GM18870 (cell line): ENCODE results near the gene SUGCT.
"Not testable (repeated sequence)": the region's sequence is repeated elsewhere in the genome, so short reads cannot be mapped to it uniquely, and the experiment has no call there.

Experiments
- ATAC-seq: cut with Tn5 transposase; IDR thresholded peaks from one replicate; pipeline ENCODE4 v1.9.1; 2021; ENCODE audit warnings: moderate library complexity; ENCODE audit not compliant: unreplicated experiment

SUGCT gene

DNA sequence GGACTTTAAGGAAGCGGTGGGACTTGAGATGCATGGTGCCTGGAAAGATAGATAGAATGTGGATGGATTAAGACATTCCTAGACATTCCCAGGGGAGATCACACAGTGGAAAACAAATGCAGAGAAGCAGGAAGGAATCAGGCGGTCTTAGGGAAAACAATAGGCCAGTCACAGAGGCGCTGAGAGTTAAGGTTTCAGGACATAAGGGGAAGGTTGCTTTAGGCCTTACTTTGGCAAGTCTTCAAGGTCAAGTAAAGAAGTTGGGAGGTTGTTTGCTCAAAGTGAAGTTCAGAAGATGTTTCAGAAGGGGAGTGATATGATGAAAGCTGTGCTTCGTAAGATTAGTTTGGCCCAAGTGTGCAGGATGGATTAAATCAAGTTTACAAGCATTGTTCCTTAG is 109.4 kb downstream of the SUGCT start:
- no peak for ATAC-seq

DNA sequence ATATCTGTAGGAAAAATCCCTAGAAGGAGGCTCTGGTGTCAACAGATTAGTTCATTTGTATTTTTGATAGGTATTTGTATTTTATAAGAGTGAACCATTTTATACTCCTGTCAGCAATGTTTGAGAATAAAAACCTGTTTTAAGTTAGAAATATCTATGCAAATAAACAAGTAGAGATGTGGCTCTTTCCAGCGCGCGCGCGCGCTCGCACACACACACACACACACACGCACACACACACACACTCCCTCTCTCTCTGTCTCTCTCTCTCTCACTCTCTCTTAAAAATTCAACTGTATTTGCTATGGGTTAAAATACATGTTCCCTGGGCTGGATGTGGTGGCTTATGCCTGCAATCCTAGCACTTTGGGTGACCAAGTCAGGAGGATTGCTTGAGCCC is 113.9 kb downstream of the SUGCT start:
- ATAC-seq: no peak

DNA sequence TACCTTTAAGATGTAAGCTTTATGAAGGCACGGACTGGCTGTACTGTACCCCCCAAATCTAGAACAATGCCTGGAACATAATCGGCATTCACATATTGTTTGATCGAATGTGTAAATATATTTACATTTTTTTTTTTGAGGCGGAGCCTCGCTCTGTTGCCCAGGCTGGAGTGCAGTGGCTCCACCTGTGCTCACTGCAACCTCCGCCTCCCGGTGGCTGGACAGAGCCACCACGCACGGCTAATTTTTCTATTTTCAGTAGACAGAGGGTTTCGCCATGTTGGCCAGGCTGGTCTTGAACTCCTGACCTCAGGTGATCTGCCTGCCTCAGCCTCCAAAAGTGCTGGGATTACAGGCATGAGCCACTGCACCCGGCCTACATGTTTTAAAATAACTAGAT is 118.6 kb downstream of the SUGCT start:
- not testable (repeated sequence) for ATAC-seq

DNA sequence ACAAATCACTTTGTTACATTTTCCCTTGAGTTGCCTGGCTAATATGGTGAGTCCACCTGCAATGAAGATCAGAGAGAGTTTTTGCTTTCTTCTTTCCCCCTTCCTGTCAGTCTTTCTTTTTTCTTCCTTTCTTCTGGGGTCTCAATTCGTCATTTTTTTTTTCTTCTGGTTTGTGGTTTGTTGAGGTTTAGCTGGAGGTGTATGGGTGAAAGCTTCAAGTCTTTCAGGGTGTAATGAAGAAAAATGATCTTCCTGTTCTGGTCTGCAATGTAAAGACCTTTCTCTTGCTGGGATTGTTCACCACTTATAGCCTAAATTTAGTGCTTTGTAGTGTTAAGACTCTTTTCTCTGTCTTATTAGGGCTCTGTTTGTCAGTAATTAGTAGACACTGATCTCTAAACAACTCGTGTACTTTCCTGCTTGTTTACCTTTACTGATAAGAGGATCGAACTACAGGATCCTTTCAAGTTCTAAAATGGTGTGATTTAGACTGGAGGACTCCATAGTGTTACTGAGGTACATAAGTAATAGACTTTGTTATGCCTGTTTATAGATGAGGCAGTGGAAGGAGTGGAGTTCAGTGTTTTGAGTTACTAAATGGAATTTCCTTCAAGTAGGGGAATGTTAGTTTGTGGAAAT is 129.1 kb downstream of the SUGCT start:
- no peak for ATAC-seq

DNA sequence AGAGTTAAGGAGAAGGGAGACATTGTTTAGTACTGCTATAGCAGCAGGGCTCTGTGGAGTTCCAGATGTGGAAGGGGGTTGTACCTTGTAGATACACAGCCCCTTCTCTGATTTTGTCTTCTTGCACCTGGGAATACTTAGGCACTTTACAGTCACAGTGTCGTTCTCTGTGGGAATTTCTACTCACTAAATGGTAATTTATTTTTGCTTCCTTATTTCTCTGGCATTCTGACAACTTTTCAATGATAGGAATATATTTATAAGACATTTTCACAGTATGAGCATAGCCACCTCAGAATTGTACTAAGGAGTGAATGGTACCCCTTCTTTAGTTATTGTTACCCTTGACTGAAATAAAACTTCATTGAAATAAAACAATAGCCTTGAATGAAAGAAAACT is 132.8 kb downstream of the SUGCT start:
- ATAC-seq: no peak

DNA sequence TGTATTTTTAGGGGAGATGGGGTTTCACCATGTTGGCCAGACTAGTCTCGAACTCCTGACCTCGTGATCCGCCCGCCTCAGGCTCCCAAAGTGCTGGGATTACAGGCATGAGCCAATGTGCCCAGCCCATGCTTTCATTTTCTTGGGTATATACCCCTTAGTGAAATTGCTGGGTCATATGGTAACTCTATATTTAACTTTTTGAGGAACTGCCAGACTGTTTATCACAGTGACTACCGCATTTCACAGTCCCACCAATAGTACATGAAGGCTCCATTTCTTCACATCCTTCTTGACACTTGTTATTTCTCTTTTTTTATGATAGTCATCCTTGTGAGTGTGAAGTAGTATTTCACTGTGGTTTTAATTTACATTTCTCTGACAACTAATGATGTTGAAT is 134.0 kb downstream of the SUGCT start:
- not testable (repeated sequence) for ATAC-seq

DNA sequence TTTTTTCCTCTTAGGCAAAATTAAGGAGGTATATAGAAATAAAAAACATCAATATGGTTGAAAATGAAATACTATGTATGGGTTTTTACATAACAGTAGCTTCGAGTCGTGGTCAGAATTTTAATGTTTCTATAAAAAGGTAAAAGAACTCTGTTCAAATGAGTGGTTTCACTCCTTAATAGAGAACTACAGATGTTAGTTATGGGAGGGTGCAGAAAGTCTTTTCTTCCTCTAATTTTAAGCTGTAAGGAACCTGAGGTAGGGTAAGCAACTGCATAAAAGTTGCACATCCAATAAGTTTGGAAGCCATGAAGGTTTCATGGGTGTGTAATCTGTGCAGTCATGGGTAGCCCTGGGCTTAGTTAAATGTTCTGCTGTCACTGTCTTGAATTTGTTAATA is 141.3 kb downstream of the SUGCT start:
- no peak for ATAC-seq

DNA sequence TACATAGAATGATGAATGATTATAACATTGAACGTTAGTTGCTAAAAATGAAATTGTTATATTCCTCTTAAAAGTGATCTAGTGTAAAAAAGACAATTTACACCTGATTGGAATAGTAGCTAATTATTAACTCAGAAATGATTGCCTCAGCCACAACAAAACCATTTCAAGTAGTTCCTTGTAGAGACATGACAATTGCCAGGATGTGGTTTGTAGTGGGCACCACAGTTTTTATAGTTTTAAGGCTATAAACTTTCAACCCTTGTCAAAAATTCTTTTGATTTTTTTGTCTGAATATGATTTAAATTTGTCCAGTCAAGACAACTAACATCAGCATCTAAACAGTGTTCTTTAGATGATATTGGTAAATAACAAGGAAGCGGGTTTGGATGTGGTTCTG is 145.2 kb downstream of the SUGCT start:
- no peak for ATAC-seq

DNA sequence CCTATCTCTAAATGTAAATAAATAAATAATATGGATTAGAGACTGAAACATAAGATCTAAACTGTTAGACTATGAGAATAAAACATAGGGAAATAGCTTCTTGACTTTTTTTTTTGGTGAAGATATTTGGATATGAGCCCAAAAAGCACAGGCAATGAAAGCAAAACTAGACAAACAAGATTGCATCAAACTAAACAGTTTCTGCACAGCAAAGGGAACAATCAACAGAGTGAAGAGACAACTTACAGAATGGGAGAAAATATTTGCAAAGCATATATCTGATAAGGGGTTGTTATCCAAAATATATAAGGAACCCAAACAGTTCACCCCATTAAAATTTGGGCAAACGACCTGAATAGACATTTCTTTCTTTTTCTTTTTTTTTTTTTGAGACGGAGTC is 148.1 kb downstream of the SUGCT start:
- ATAC-seq: no peak

DNA sequence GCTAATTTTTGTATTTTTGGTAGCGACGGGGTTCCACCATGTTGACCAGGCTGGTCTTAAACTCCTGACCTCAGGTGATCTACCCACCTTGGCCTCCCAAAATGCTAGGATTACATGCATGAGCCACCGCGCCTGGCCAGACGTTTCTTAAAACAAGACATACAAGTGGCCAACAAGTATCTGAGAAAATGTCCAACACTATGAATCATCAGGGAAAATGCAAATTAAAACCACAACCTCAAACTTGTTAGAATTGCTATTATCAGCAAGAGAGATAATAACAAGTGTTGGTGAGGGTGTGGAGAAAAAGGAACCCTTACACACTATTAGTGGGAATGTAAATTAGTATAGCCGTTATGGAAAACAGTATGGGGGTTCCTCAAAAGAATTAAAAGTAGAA is 148.6 kb downstream of the SUGCT start:
- ATAC-seq: no peak

DNA sequence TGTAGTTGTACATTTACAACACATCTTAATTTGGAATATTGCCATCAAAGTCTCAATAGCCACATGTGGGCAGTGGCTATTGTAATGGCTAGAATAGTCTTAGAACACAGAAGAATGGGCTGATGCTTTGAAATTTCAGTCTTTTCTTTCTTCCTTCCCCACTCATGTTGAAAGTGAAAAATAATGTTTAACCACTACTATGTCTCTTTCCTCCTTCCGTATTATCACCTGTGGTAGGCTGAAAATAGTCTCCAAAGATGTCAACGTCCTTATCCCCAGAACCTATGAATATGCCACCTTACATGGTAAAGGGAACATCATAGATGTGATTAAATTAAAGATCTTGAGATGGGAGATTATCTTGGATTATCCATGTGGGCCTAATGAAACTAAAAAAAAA is 154.0 kb downstream of the SUGCT start:
- peak; percentile 60 for ATAC-seq

DNA sequence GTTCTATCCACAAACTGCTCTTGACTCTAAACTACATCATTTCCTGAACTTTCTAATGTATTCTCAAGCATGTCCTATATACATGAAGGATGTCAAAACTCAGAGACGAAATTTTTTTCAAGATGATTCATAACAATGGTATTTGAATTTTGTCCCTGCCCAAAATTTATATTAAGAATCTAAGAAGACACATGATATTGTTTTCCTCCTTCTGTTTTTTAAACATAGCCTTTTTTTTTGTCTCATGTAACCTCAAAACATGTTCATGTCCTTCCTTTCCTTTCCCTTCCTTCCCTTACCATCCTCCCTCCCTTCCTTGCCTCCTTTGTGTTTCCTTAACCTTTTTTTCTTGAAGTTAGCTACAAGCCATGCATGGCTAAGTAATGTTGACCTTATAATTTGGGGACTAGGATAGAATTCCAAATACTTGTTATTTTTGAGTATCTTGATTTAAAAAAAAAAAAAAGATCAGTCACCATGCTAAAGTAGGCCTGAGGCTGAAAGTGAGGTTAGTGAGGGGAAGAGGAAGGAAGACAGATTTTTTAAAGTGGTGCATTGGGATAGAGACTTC is 163.0 kb downstream of the SUGCT start:
- no peak for ATAC-seq

DNA sequence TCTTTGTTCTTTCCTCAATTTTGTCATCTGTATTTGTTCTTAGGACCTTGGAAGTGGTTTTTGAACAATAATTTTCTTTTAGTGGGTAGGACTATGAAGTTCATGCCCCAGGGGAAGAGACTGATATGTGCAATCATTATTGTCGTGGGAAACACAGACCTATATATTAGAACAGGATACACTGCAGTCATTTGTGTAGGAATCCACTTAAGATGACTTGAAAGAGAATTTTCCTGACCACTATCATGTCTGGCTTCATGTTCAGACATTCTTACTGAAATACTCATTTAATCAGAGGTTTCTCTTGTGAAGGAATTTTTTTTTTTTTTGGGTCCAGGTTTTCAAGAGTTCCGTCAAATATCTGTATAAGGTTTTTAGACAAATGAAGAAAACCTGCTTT is 163.6 kb downstream of the SUGCT start:
- ATAC-seq: no peak

DNA sequence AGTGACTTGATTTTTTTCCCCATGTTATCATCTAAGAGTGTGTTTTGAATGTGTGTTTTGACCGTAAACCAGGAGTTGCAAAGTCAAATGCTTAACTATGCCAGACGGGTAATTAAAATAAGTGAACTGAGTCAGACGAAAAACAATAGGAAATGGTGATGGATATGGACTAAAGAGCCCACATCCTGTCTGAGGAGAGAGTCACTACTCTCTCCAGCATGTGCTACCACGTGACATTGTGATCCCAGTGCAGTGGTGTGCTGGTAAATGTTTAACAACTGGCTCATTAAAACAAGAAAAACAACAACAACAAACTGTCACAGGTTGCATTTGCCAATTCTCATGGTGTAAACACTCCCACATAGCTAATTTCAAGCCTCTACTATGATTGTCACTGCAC is 164.3 kb downstream of the SUGCT start:
- ATAC-seq: no peak

DNA sequence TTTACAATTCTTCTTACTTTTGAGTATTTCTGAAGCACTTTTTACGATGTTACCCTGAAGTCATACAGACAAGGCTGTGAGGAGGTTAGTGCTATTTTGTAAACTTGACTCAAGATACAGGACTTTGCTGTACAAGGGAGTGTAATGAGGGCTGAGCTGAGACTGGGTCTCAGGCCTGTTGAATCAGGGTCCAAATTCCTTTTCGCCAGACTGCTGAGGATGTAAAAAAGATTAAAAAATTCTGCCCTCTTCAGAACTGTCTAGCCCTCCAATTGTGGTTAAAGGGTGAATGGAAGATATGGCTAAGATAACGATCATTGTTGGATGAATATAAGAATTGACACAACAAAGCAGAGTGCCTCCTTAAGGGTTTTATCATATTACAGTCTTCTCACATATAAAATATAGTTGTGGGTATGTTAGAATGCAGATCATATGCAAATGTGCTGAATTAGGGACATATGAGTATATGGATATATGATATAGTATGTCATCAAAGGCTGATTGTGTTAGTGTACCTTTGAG is 165.4 kb downstream of the SUGCT start:
- ATAC-seq: no peak

DNA sequence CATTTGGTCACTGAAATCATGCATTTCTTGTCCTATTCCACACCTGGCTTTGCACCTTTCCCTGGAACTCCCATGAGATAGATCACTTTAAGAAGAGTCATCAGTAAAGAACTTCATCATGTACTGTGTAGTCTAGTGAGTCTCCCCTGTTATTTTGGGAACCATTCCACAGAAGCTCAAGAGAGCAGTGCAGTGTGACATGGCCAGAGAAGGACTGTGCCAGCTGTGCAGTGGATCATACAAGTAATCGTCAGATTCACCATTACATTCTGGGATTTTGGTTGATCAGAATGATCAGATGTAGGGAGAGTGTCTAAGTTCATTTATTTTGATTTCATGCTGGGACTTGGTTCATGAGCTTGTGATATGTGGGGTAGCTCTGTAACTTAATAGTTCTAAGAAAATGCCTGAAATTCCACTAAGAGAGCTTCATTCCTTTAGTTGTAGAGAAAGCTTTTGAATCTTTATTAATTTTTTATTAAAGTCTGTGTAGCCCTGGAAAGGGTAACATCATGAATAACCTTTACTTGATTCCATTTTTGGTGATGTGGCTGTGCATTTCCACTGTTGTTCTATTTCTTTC is 166.8 kb downstream of the SUGCT start:
- ATAC-seq: no peak

DNA sequence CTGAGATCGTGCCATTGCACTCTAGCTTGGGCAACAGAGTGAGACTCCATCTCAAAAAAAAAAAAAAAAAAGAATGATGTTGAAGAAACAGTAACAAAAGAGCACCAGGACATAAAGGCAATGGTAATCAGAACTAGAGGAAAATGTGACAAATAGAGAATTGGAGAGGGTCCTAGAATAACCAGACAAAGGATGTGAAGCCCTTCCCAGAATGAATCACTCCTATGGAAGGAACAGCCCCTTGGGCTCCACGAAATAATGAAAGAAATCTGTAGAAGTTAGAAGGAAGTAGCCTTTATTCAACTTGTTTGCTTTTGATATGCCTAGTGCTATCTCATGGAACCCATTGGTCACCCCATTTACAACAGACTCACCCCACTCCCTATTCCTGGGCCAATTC is 169.2 kb downstream of the SUGCT start:
- ATAC-seq: no peak

DNA sequence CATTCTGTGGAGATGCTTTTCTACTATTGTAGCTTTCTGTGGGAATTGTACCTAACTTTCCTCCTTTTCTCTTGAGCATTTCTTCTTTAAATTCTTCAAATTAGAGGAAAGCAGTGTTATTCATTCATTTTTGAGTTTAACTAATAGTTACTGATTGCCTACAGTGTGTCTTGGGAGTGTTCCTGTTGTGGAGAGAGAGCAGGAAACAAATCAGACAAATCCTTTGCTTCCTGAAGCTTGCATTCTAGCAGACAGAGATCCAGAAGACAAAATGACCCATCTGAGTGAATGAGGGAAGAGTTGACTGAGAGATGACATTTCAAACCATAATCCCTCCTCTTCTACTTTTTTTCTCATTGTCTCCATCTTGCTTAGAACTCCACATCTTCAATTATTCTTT is 170.4 kb downstream of the SUGCT start:
- no peak for ATAC-seq

DNA sequence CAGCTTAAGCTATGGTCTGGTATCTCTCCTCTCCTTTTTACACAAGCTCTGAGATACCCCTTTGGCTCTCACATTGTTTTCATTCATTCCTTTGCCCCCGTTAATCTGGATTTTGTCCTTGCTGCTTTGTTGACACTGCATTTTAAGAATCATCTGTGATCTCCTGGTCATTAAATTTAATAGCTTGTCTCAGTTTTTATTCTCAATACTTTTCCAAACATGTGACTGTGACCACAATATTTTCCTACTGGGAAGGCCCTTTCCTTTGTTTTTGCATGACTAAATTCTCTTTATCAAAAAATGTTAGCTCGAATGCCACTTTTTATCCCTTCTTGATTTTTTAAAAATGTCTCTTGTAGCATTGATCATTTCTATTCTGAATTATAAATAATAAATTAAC is 171.2 kb downstream of the SUGCT start:
- no peak for ATAC-seq

DNA sequence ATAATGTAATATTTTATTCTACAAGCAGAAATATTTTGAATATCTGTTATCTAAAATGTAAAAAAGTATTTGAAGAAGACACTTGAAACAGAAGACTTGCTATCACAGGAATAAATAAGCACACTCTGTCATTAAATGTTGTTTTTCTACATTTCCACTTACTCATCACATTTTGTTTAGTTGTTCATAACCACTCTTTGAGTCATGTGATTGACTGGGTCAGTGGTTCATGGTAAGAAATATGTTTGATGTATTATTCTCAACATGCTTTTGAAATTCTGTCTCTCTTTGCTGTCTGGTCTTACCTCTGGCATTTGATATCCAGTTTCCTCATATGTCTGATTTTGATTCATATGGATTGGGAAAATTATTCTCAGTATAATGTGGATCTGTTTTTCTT is 171.8 kb downstream of the SUGCT start:
- no peak for ATAC-seq

DNA sequence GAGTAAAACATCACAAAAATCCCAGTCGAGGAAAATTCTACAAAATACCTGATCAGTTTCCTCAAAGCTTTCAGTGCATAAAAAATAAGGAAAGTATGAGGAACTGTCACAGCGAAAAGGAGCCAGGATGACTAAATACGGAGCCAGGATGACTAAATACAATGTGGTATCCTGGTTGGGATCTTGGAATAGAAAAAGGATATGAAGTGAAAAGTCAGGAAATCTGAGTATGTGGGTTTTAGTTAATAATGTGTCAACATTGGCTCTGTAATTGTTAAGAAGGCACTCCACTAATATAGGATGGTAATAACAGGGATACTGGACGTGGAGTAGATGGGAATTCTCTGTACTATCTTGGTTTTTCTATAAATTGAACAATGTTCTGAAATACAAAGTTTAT is 175.5 kb downstream of the SUGCT start:
- no peak for ATAC-seq

DNA sequence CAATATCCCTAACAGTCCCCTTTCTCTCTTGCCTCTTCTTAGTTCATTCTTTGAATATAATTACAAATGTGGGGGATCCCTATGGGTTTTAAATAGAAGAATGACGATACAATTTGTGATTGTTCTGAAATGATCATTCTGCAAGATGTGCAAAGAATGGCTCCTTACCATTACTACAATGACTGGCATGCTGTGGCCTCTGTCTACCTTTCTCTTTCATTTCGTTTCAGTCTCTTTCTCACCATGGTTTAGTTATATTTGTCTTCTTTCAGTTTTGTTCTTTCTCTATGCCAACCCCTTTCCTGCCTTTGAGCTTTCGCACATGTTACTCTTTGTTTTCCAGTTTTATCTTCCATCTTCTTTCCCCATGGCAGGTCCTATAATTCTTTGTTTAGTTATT is 176.5 kb downstream of the SUGCT start:
- ATAC-seq: peak; percentile 100

DNA sequence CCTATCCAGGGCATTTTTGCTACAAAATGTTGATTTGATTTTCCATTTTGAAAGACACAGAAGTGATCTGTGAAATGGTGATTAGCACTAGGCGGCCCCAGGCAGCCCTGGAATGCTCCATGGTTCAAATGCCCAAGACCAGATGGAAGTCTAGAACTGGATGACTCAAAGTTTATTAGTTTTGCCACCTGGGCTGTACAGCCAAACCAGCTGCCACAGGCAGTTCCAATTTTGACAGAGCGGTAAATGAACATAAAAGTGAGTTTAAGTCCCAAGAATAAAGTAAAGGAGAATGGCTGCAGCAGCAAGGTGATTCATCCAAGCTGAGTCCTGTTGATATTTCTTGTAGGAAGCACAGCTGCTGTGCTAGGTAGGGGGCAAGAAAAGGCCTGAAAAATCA is 180.5 kb downstream of the SUGCT start:
- no peak for ATAC-seq
